Mammary epithelial cell (primary cell): ENCODE results near the gene TEX19.

Experiments
- EZH2 ChIP-seq: IDR thresholded peaks from 2 replicates; pipeline ENCODE4 v1.6.1; 2012; ENCODE audit warnings: low read length, inconsistent platforms, borderline replicate concordance
- TF ChIP-seq, protein P1 (sequence below), 2 donors: IDR thresholded peaks in 1 of 2; conservative IDR thresholded peaks in 1 of 2; 2 replicates each; pipeline ENCODE4 v1.5.1; 2011 to 2012; ENCODE audit warnings: inconsistent platforms in 2 of 2, low read length in 2 of 2, mild to moderate bottlenecking in 2 of 2, control low read depth in 1 of 2, low read depth in 1 of 2; ENCODE audit not compliant: insufficient read depth in 1 of 2; ENCODE audit errors: extremely low read depth in 1 of 2

DNA sequence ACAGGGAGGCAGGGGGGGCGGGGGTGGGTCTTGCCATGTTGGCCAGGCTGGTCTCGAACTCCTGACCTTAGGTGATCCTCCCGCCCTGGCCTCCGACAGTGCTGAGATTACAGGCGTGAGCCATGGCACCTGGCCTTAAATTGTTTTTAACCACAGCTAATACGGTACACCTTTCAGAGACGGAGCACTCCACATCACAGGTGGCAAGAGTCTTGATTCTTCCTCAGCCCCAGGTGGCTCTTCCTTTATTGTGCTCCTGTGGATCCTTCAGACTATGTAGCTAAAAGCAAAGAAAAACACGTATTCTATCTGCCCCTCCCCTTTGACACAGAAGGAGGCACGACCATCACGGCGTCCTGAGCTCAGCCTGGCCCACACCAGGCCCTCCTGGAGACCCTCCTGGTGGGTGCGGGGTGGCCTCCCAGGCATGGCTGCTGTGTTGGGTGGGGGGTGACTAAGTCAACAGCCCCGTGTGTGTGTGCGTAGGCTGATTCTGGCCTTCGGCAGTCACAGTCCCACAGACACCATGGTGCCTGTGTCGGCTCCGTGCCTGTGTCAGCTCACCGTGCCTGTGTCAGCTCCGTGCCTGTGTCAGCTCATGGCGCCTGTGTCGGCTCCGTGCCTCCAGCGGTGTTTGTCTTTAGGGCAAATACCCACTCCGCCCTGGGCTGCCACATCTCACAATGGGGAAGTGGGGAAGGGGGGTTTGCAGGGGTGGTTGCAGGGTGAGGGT lies 14.7 kb upstream of the TEX19 start:
- TF ChIP-seq, protein P1, sequence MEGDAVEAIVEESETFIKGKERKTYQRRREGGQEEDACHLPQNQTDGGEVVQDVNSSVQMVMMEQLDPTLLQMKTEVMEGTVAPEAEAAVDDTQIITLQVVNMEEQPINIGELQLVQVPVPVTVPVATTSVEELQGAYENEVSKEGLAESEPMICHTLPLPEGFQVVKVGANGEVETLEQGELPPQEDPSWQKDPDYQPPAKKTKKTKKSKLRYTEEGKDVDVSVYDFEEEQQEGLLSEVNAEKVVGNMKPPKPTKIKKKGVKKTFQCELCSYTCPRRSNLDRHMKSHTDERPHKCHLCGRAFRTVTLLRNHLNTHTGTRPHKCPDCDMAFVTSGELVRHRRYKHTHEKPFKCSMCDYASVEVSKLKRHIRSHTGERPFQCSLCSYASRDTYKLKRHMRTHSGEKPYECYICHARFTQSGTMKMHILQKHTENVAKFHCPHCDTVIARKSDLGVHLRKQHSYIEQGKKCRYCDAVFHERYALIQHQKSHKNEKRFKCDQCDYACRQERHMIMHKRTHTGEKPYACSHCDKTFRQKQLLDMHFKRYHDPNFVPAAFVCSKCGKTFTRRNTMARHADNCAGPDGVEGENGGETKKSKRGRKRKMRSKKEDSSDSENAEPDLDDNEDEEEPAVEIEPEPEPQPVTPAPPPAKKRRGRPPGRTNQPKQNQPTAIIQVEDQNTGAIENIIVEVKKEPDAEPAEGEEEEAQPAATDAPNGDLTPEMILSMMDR (conservative IDR thresholded peaks at IDR 0.05 in 1 of 2, IDR thresholded peaks at IDR 0.05 in 1 of 2; ENCODE audit: extremely low read depth in 1 of 2, insufficient read depth in 1 of 2, low read depth in 1 of 2, low read length in 2 of 2): no peak
- TF ChIP-seq EZH2: no peak
